GM12874 (cell line): ENCODE results near the gene ARID2.

Experiments
- CTCF ChIP-seq: IDR thresholded peaks from 2 replicates; pipeline ENCODE4 v1.5.1; 2011; ENCODE audit warnings: low read depth, mild to moderate bottlenecking, control low read depth, low read length, moderate library complexity; ENCODE audit not compliant: insufficient read depth

ARID2 gene

GRCh38 chr12:45763381-45763780 is 33.9 kb downstream of the ARID2 start:
- TF ChIP-seq CTCF: no peak

GRCh38 chr12:45768194-45768593 is 38.7 kb downstream of the ARID2 start:
- TF ChIP-seq CTCF: no peak

- TF ChIP-seq CTCF: no peak
Observed at GRCh38 chr12:45773747-45774146, 44.2 kb downstream of the ARID2 start.

GRCh38 chr12:45774508-45775162 is 45.1 kb downstream of the ARID2 start:
- TF ChIP-seq CTCF: no peak

GRCh38 chr12:45775465-45775864 is 46.0 kb downstream of the ARID2 start:
- TF ChIP-seq CTCF: no peak

GRCh38 chr12:45775964-45776363 is 46.5 kb downstream of the ARID2 start:
- TF ChIP-seq CTCF: no peak

GRCh38 chr12:45779936-45780335 is 50.4 kb downstream of the ARID2 start:
- no peak for TF ChIP-seq CTCF
